GM12892 (cell line): Measurements from ENCODE around the gene AKAP8L.

Source experiments
- POLR2A ChIP-seq: IDR thresholded peaks from 2 replicates; pipeline ENCODE4 v1.6.1; 2011; ENCODE audit warnings: low read depth, low read length, control low read depth
- POLR2AphosphoS5 ChIP-seq: IDR thresholded peaks from 2 replicates; pipeline ENCODE4 v1.6.1; 2011; ENCODE audit warnings: low read depth, low read length, control low read depth
- TAF1 ChIP-seq: IDR thresholded peaks from 2 replicates; pipeline ENCODE4 v1.6.1; 2011; ENCODE audit warnings: low read depth, mild to moderate bottlenecking, control low read depth, low read length, borderline replicate concordance

DNA sequence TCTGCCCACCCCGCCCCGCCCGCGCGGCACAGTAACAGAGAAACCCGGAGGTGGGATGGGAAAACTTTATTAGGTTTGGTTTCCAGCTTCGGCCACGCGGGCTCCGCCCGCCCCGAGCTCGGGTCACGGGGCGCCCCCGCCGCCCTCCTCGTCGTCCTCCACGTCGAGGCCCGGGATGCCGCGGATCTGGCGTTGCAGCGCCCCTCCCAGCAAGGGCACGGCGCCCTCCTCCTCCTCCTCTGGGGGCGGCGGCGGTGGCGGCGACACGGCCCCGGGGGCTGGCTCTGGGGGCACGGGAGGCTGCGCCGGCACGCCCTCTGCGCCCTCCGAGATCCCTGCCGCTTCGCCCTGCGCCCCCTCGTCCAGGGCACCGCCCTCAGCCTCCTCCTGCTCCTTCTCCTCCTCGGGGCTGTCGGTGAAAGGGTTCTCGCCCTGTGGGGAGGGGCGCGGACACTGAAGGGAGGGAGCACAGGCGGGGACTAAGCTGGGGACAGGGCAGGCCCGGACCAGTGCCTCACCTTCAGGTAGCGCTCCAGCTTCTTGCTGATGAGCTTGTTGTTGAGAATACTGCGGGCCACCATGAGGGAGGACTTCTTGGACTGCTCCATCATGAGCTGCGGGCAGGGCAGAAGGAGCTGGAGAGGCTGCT is 38.7 kb downstream of the AKAP8L start:
- TF ChIP-seq POLR2A (no peak), TAF1 (no peak), POLR2AphosphoS5 (no peak)
